Stimulated activated effector memory CD8-positive, alpha-beta T cell treated with anti-CD3 and anti-CD28 coated beads, Interleukin-12 subunit alpha, Interleukin-12 subunit beta, amount 100 ng/mL, for 72 hours (primary cell): ENCODE results near the gene CAPZB.

Experiments used
- ATAC-seq: fragments of 150-1000 bp; cut with Tn5 transposase; 2 replicates; pipeline ENCODE4 v1.10.0; 2021
- DNase-seq, 2 donors: peaks; one replicate each; pipeline ENCODE4 v3.0.0; 2021 to 2022; ENCODE audit warnings: low spot score in 2 of 2
- H3K27ac Mint-ChIP-seq: one replicate; pipeline ENCODE4 v1.8.0; 2022; ENCODE audit warnings: mild to moderate bottlenecking, mixed read lengths
- H3K36me3 Mint-ChIP-seq: one replicate; pipeline ENCODE4 v1.8.0; 2022; ENCODE audit warnings: mild to moderate bottlenecking, mixed read lengths
- H3K4me1 Mint-ChIP-seq: one replicate; pipeline ENCODE4 v1.8.0; 2022; ENCODE audit warnings: mixed read lengths
- H3K4me3 Mint-ChIP-seq: one replicate; pipeline ENCODE4 v1.8.0; 2022; ENCODE audit warnings: mild to moderate bottlenecking, mixed read lengths
- H3K9me3 Mint-ChIP-seq: one replicate; pipeline ENCODE4 v1.8.0; 2022; ENCODE audit warnings: mixed read lengths

Gene CAPZB

DNA sequence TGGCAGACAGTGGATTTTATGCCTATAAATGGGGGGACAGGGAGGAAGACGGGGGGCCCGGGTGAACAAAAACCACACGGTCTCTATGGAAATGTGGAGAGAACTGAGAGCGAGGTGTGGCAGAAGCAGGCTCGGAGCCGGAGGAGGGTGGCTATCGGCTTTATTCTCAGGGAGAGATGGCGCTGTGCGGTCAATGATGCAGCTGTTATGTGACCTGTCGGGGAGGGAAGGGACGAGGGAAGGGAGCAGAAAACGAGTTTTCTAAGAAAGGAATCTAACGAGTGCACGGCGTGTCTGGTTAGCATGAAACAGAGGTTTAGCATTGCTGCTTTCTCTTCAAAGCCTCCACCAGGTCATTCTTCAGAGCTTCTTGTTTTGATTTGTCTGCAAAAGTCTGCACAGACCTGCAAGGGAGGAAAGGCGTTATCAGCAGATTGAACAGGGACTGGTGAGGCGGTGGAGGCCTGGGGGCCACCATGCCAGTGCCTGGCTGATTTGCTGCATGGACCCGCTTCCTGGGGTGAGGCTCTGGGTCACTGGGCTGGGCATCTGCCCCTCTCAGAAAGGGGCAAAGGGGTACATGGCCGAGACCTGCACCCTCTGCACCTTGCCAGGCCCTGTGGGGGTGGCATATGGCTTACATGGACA lies 146.0 kb downstream of the CAPZB start:
- ATAC-seq (no peak), DNase-seq (no peak)
- Mint-ChIP-seq H3K36me3 (peaks cover 77% of the 10 kb centered on the region), H3K27ac (no peak overlapping the region), H3K4me3 (no peak overlapping the region), H3K4me1 (peaks cover 44% of the 10 kb centered on the region), H3K9me3 (no peaks in the 10 kb centered on the region)

DNA sequence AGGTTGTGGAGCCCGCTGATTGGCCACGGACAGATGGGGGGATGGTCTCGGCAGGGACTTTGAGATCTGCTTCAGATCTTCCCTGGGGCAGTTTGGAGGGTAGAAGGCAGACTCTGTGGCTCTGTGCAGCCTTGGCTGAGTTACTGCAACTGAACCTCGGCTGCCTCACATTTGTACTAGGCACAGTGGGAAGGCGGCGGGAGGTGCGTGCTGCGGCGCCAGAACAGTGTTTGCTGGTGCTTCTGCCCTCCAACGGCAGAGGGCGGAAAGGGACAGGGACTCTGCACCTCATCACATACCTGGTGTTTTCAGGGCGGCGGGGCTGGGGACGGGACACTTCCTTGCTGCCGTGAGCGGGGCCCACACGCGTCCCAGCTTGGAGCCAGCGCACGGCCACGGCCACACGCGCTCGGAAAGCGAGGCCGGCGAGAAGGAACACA lies 147.0 kb downstream of the CAPZB start:
- no peaks in the 10 kb centered on the region for H3K9me3 Mint-ChIP-seq
- ATAC-seq (no peak), DNase-seq (no peak)
- H3K36me3 Mint-ChIP-seq = peaks cover 69% of the 10 kb centered on the region
- peak overlapping the region; percentile 92 for H3K27ac Mint-ChIP-seq
- no peak overlapping the region for H3K4me3 Mint-ChIP-seq
- peaks cover 44% of the 10 kb centered on the region for H3K4me1 Mint-ChIP-seq

DNA sequence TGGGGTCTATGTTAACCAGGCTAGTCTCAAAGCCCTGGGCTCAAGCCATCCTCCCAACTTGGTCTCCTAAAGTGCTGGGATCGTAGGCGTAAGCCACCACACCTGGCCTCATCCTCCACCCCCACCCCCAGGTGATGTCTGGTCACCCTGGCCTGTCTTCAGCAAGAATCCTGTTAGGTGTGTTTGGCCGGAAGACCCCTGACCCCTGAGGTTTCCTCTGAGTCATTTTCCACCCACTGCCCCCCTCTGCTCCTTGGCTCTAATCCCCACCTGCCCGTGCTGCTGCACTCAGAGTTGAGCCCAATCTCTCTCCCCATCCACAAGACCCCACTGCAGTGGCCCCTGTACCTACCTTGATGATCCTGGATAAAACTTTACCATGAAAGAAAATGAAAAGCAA lies 148.1 kb downstream of the CAPZB start:
- ATAC-seq (no peak), DNase-seq (no peak)
- Mint-ChIP-seq H3K27ac (peak overlapping the region; percentile 92), H3K36me3 (peaks cover 64% of the 10 kb centered on the region), H3K4me1 (peaks cover 37% of the 10 kb centered on the region), H3K4me3 (no peak overlapping the region), H3K9me3 (no peaks in the 10 kb centered on the region)

DNA sequence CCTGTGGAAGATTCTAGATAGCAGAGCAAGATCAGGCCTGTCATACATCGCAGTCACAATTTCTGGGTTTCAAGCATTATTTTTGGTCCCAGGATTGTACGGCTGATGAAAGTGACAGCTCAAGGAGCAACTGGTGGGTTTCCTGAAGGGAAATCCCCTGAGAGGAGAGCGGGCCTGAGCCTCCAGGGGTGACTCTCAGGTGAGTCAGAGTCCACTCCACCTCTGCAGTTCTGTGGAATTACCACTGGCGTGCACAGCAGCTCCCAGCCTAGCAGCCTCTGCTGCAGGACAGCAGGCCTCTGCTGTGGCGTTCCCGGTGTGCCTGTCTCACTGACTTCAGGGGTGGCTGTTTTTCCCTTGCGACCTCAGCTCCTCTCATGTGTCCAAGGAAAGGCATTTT lies 148.8 kb downstream of the CAPZB start:
- H3K36me3 Mint-ChIP-seq = peaks cover 57% of the 10 kb centered on the region
- no peak for DNase-seq

DNA sequence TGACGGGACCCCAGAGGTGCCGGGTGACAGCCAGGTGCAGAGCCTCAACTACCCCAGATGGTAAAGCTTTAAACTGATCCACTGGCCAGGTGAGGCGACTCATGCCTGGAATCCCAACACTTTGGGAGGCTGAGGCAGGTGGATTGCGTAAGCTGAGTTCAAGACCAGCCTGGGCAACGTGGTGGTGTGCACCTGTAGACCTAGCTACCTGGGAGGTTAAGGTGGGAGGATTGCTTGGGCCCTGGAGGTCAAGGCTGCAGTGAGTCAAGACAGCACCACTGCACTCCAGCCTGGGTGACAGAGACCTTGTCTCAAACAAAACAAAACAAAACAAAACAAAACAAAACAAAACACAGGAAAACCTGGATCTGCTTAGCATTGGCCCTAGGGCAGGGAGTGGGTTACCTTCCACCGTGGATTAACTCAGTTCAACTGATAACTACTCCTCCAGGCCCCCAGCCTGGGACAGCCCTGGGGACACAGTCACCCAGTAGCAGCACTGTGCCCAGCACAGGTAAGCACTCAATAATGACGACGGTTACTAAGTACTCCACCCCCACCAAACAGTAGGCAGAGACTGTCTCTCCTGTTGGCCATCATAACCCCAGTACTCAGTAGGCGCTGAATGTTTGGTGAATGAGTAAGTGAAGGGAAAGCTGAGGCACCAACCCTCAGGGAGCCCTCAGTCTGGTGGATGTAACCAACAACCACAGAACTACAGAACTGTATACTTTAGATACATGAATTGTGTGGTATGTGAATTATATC lies 151.6 kb downstream of the CAPZB start:
- no peak overlapping the region for H3K4me3 Mint-ChIP-seq
- peaks cover 45% of the 10 kb centered on the region for H3K36me3 Mint-ChIP-seq
- ATAC-seq (peak; percentile 65), DNase-seq (no peak)
- no peaks in the 10 kb centered on the region for H3K9me3 Mint-ChIP-seq
- H3K27ac Mint-ChIP-seq = peak overlapping the region; percentile 32
- H3K4me1 Mint-ChIP-seq = peaks cover 24% of the 10 kb centered on the region

More for the DNA sequence above, 148.8 kb downstream of the CAPZB start:
- Mint-ChIP-seq H3K27ac (peak overlapping the region; percentile 92), H3K4me1 (peaks cover 30% of the 10 kb centered on the region), H3K4me3 (no peak overlapping the region), H3K9me3 (no peaks in the 10 kb centered on the region)
- peak; percentile 90 for ATAC-seq

DNA sequence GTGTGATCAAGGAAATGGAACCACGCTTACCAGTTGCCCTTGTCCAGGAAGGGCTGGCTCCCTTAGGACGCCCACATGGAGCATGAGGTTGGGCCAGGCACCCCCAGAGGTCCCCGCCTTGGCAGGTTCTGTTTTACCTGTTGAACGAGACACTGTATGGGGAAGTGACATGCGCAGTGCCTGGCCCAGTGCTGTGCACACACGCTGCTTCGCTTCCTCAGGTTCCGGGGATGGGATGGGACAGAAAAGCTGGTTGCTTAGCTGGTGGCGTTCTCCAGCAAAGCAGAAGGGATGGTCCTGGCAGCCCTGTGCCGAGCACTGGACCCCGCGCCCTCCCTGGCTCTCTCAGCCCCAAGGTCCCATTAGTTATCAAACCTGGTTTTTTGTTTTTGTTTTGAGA lies 152.5 kb downstream of the CAPZB start:
- no peak for ATAC-seq
- no peak overlapping the region for H3K4me3 Mint-ChIP-seq
- no peak overlapping the region for H3K27ac Mint-ChIP-seq

DNA sequence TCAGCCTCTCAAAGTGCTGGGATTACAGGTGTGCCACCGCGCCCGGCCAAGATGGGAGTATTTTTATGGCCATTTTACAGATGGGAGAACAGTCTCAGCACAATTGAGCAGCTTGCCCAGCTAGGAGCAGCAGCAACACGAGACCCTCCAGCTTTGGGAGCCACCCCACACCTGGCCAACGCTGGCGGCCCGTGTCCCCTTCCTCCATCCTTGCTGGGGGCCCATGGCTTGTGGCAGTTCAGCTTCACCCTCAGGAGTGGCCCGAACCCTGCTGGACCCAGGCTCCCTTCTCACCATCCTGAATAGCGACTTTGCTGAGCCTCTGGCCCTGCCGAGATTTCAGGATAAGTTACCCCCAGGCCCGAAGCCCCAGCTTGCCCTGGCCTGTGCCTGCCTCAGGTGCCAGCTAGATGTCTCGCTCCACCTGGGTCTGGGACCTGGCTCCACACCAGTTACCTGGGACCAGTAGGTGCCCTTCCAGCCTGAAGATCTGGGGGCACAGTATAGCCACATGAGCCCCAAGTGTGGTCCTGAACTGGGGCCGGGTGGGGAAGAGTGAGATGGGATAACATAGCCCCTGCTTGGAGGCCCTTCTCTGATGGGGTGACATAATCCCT lies 154.0 kb downstream of the CAPZB start:
- DNase-seq = no peak
- Mint-ChIP-seq H3K36me3 (peaks cover 32% of the 10 kb centered on the region), H3K9me3 (no peaks in the 10 kb centered on the region), H3K27ac (peak overlapping the region; percentile 64), H3K4me3 (no peak overlapping the region), H3K4me1 (peaks cover 10% of the 10 kb centered on the region)
- ATAC-seq = no peak

More for the DNA sequence above, 152.5 kb downstream of the CAPZB start:
- Mint-ChIP-seq H3K9me3 (no peaks in the 10 kb centered on the region), H3K4me1 (peaks cover 24% of the 10 kb centered on the region), H3K36me3 (peaks cover 40% of the 10 kb centered on the region)
- DNase-seq = no peak

DNA sequence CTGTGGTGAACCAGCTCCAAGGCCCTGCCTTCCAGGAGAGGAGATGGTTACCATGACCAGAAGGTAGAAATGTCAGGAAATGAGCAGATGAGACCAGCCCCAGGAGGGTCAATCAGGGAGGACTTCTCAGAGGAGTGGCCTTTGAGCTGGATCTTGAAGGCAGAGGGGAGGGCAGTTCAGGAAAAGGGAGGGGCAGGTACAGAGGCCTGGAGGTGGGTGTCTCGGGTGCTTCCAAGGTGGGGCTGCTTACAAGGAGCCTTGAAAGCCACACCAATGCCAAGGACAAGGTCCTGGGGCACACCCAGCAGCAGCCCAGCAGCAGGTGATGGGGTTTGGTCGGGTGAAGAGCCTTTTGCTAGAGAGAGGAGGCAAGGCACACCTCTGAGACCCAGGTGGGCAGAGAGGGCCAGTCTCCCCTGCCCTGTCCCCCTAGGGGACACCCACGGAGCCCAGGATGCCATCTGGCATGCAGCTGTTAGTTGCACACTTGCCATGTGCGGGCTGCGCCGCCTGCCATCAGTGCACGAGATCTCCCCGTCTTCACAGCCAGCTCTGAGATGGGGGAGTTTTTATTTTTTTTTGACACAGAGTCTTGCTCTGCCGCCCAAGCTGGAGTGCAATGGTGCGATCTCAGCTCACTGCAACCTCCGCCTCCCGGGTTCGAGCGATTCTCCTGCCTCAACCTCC lies 154.7 kb downstream of the CAPZB start:
- H3K4me1 Mint-ChIP-seq = peaks cover 2% of the 10 kb centered on the region
- no peak overlapping the region for H3K4me3 Mint-ChIP-seq
- ATAC-seq (no peak), DNase-seq (no peak)
- peaks cover 35% of the 10 kb centered on the region for H3K36me3 Mint-ChIP-seq
- peak overlapping the region; percentile 4 for H3K27ac Mint-ChIP-seq
- no peaks in the 10 kb centered on the region for H3K9me3 Mint-ChIP-seq

DNA sequence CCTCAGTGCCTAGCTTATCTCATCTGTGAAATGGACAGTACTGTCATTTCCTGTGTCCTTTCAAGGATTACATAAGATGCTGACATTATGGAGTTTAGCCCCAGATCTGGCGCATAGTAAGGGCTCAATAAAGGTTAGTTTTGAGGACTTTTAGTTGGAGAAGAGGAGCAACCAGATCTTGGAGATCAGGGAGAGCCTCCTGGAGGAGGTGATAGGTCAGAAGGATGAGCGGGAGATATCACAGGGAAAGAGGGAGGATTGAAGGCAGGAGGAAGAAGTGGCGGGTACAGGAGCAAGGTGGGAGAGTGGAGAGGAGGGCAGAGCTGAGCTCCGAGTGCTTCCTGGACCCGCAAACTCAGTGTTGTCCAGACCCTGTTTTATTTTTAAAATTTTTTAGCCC lies 155.7 kb downstream of the CAPZB start:
- peaks cover 36% of the 10 kb centered on the region for H3K36me3 Mint-ChIP-seq
- no peaks in the 10 kb centered on the region for H3K9me3 Mint-ChIP-seq
- H3K27ac Mint-ChIP-seq = peak overlapping the region; percentile 4
- no peak overlapping the region for H3K4me3 Mint-ChIP-seq
- ATAC-seq = no peak
- DNase-seq = no peak
- H3K4me1 Mint-ChIP-seq = no peaks in the 10 kb centered on the region

DNA sequence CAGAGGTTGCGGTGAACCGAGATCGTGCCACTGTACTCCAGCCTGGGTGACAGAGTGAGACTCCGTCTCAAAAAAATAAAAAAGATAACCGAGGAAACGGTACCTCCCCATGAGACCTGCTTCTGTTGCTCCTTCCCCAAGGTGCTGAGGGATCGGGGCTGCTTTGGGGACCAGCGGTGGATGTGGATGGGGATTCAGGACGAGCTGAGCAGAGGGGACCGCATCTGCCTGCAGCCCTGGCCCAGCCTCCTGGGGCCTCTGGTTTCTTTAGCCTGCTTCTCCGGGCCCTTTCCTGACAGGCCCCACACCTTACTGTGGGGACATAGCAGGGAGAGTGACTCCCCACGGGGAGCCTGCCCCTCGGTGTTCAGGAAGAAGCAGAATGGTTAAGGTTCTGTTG lies 156.2 kb downstream of the CAPZB start:
- Mint-ChIP-seq H3K9me3 (no peaks in the 10 kb centered on the region), H3K4me1 (no peaks in the 10 kb centered on the region), H3K4me3 (no peak overlapping the region), H3K27ac (peak overlapping the region; percentile 4), H3K36me3 (peaks cover 36% of the 10 kb centered on the region)
- ATAC-seq (no peak), DNase-seq (no peak)

DNA sequence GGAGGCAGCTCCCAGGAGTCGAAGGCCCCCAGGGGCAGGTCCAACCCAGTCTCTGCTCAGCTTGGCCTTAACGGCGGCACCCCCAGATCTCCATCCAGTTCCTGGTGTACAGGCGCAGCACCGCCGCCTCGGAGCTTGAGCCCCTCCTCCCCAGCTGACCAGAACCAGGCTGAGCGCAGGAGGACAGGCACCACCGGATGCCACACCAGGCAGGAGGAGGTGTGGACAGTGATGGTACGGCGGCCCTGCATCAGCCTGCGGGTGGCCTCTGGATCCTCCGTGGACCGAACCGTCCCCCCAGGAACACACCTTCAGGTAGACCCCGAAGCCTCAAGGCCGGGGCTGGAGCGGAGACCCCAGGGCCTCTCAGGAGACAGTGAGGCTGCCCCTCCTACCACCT lies 156.9 kb downstream of the CAPZB start:
- DNase-seq = no peak
- H3K4me3 Mint-ChIP-seq = no peak overlapping the region
- peaks cover 36% of the 10 kb centered on the region for H3K36me3 Mint-ChIP-seq
- no peaks in the 10 kb centered on the region for H3K9me3 Mint-ChIP-seq
- no peak for ATAC-seq
- H3K4me1 Mint-ChIP-seq = no peaks in the 10 kb centered on the region
- H3K27ac Mint-ChIP-seq = no peak overlapping the region

DNA sequence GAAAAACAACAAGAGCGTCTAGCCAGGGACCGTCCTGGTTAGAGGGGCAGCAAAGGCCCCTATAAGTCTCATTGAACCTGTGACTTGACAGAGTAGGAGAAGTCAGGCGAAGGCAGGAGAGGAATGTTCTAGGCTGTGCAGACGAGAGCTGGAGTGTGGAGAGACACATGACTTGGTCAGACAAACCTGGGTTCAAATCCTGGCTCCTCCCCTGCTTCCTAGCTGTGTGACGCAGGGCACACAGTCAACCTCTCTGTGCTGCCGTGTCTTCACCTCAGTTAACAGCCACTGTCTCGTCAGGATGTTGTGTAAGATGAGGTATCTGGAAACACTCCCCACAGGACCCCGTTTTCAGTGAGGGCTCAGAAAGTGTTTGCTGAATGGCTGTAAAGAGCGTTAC lies 157.6 kb downstream of the CAPZB start:
- Mint-ChIP-seq H3K36me3 (peaks cover 38% of the 10 kb centered on the region), H3K4me3 (no peak overlapping the region), H3K4me1 (no peaks in the 10 kb centered on the region), H3K9me3 (no peaks in the 10 kb centered on the region), H3K27ac (peak overlapping the region; percentile 45)
- ATAC-seq = no peak
- DNase-seq = no peak

DNA sequence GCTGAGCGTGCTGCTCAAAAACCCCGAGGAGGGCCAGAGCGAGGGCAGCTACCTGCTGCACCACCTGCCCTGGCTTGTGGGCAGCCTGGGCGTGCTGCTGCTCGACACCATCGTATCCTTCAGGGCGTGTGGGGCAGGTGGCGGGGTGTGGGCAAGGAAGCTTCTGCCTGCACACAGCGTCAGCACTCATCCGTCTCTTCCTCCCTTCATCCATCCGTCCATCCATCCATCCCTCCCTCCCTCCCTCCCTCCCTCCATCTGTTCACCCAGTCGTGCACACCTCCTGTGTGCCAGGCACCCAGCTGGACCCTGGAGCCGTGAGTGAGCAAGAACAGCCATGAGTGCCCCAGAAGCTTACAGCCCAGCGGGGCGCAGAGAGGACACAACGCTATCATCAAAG lies 158.0 kb downstream of the CAPZB start:
- H3K27ac Mint-ChIP-seq = peak overlapping the region; percentile 45
- no peaks in the 10 kb centered on the region for H3K9me3 Mint-ChIP-seq
- ATAC-seq = no peak
- no peak overlapping the region for H3K4me3 Mint-ChIP-seq
- no peaks in the 10 kb centered on the region for H3K4me1 Mint-ChIP-seq
- H3K36me3 Mint-ChIP-seq = peaks cover 37% of the 10 kb centered on the region
- DNase-seq = no peak

DNA sequence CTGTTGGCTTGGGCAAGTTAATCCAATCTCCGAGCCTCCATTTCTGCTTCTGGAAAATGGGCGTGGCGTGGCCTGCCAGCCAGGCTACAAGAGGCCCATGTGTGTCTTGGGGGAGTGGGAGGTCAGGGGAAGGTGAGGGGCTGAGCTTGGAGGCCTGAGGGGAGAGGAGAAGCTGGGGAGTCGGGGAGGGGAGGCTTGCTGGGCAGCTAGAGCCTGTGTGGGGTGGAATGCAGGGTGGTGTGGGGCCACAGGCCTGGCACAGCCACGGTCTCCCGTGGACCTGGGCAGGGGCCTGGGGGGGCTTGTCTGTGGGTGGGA lies 158.6 kb downstream of the CAPZB start:
- ATAC-seq = no peak
- peaks cover 37% of the 10 kb centered on the region for H3K36me3 Mint-ChIP-seq
- H3K4me3 Mint-ChIP-seq = no peak overlapping the region
- H3K9me3 Mint-ChIP-seq = no peaks in the 10 kb centered on the region
- peak overlapping the region; percentile 45 for H3K27ac Mint-ChIP-seq
- no peak for DNase-seq
- no peaks in the 10 kb centered on the region for H3K4me1 Mint-ChIP-seq

DNA sequence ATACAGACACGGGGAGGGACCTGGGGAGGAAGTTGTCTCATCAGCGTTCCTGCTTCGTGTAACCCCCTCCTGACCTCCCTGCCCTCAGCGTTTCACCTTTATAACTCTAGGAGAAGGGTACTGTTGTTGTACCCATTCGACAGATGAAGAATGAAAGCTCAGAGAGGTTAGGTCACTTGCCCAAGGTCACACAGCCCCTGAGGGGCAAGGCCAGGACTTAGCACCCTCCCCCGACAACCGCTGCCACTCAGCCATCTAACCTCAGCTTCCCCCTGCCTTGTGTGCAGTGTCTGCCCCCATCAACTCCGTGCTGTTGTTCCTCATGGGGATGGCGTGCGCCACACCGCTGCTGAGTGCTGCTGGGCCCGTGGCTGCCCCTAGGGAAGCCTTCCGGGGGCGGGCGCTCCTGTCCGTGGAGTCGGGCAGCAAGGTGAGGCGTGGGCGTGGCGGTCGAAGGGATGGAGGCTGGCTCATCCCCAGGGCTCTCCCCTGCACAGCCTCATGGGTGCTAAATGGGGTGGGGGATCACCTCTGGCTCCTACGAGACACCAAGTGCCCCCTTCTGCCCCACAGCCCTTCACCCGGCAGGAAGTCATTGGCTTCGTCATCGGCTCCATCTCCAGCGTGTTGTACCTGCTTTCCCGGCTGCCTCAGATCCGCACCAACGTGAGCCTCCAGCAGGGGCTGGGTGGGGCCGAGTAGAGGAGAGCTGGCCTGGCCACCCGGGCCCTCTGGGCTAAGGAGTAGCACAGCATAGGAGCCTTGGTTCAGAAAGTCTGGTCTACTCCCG lies 159.2 kb downstream of the CAPZB start:
- no peak for DNase-seq
- Mint-ChIP-seq H3K9me3 (no peaks in the 10 kb centered on the region), H3K36me3 (peaks cover 41% of the 10 kb centered on the region), H3K4me3 (no peak overlapping the region), H3K4me1 (no peaks in the 10 kb centered on the region), H3K27ac (peak overlapping the region; percentile 45)
- ATAC-seq = no peak
